ENCODE data around the gene VRK2. TPM values are rescaled to one million over a fixed set of nuclear protein-coding genes. Genes with fewer than 3 reads are reported as not detected.
"Not testable (repeated sequence)": the region's sequence is repeated elsewhere in the genome, so short reads cannot be mapped to it uniquely, and the experiment has no call there.

The VRK2 gene
- total RNA-seq, 1 donor: 22.1 TPM

DNA sequence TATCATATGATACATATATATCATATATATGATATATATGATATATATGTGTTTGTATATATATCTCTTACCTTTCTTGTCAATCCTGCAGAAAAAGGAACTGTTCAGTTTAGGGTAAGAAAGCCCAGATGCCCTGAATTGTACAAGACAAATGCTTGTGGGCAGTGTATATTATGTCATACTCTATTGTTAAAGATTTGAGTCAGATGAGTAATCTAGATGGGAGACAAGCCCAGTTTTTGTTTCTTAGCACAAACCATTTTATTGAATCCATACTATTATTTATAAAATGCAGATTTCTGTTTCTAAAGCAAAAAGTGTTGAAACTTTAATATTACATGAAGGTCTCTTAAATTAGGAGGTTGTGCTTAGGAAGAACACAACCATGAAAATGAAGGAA is 90.6 kb downstream of the VRK2 start:
- Histone ChIP-seq H3K4me2 (ENCODE audit: insufficient read depth, low read length) (no peak overlapping the region), H2AFZ (ENCODE audit: low read length) (no peak overlapping the region), H3K4me3 (ENCODE audit: insufficient read depth, low read length) (no peak overlapping the region), H3K79me2 (ENCODE audit: insufficient read depth, low read length) (no peaks in the 10 kb centered on the region), H3K9me3 (ENCODE audit: low read depth, low read length) (no peaks in the 10 kb centered on the region), H4K20me1 (ENCODE audit: insufficient read depth, low read length) (no peaks in the 10 kb centered on the region), H3K36me3 (ENCODE audit: insufficient read depth, low read length) (no peaks in the 10 kb centered on the region), H3K27me3 (ENCODE audit: insufficient read depth, low read length) (no peaks in the 10 kb centered on the region), H3K4me1 (ENCODE audit: insufficient read depth, low read length) (peaks cover 13% of the 10 kb centered on the region), H3K27ac (ENCODE audit: low read depth, low read length) (no peak overlapping the region)
- TF ChIP-seq, protein P1, sequence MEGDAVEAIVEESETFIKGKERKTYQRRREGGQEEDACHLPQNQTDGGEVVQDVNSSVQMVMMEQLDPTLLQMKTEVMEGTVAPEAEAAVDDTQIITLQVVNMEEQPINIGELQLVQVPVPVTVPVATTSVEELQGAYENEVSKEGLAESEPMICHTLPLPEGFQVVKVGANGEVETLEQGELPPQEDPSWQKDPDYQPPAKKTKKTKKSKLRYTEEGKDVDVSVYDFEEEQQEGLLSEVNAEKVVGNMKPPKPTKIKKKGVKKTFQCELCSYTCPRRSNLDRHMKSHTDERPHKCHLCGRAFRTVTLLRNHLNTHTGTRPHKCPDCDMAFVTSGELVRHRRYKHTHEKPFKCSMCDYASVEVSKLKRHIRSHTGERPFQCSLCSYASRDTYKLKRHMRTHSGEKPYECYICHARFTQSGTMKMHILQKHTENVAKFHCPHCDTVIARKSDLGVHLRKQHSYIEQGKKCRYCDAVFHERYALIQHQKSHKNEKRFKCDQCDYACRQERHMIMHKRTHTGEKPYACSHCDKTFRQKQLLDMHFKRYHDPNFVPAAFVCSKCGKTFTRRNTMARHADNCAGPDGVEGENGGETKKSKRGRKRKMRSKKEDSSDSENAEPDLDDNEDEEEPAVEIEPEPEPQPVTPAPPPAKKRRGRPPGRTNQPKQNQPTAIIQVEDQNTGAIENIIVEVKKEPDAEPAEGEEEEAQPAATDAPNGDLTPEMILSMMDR (IDR thresholded peaks at IDR 0.05; ENCODE audit: extremely low read depth, low read depth, low read length): no peak
- DNase-seq (ENCODE audit: insufficient read length, low spot score, missing footprints): peak; percentile 70

DNA sequence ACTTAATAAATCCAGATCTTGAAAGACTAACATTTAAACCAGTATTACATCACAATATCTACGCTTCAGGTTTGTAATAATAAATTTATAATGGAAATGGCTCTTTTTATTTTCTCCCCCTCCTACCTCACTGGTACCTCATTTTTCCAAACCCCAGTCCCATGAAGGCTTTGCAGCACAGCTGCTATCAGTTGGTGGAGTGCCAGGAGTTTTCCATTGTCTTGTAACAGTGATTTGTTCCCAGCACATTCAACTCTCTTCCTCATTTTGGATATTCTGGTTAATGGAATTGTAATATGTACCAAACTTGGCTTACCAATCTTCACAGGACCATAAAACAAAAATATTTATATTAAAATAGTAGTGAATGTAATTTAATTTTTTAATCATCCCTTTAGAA is 91.2 kb downstream of the VRK2 start:
- no peak overlapping the region for H3K4me3 ChIP-seq (ENCODE audit: insufficient read depth, low read length)
- H4K20me1 ChIP-seq (ENCODE audit: insufficient read depth, low read length): no peaks in the 10 kb centered on the region
- no peak overlapping the region for H3K27ac ChIP-seq (ENCODE audit: low read depth, low read length)
- no peak for DNase-seq (ENCODE audit: insufficient read length, low spot score, missing footprints)
- H3K27me3 ChIP-seq (ENCODE audit: insufficient read depth, low read length): no peaks in the 10 kb centered on the region
- H3K4me2 ChIP-seq (ENCODE audit: insufficient read depth, low read length): no peak overlapping the region
- no peaks in the 10 kb centered on the region for H3K9me3 ChIP-seq (ENCODE audit: low read depth, low read length)
- H2AFZ ChIP-seq (ENCODE audit: low read length): no peak overlapping the region
- peaks cover 13% of the 10 kb centered on the region for H3K4me1 ChIP-seq (ENCODE audit: insufficient read depth, low read length)
- H3K36me3 ChIP-seq (ENCODE audit: insufficient read depth, low read length): no peaks in the 10 kb centered on the region
- no peaks in the 10 kb centered on the region for H3K79me2 ChIP-seq (ENCODE audit: insufficient read depth, low read length)
- TF ChIP-seq, protein P1 (IDR thresholded peaks at IDR 0.05; ENCODE audit: extremely low read depth, low read depth, low read length): no peak

DNA sequence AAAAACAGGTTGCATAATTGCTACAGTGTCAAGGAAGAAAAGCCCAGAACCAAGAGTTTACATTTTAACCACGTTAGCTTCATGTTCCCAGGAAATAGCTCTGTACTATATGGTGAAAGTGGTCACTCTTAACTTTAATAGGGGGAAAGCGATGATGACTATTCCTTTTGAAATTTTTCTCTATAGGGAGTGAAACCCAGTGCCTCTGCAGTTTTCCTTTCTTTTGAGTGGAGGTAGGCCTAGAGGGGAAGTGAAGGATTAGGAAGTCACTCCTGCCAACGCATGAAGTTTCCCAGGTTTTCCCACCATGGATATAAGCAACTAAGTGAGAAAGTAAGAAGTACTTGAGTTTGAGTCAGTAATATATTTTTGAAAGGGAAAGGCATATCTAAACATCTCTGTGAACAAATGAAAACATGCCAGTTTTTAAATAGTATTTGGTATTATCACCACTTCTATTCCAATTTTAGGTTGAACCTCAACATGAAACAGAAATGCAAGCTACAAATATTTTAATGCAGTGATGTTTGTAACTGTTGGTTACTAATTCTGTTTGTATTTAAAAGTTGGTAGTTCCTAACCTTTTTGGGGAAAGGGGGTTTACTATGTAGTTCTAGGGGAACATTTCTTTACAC is 91.9 kb downstream of the VRK2 start:
- no peak for DNase-seq (ENCODE audit: insufficient read length, low spot score, missing footprints)
- H3K9me3 ChIP-seq (ENCODE audit: low read depth, low read length): no peaks in the 10 kb centered on the region
- no peak overlapping the region for H3K4me3 ChIP-seq (ENCODE audit: insufficient read depth, low read length)
- no peaks in the 10 kb centered on the region for H4K20me1 ChIP-seq (ENCODE audit: insufficient read depth, low read length)
- no peak overlapping the region for H3K4me2 ChIP-seq (ENCODE audit: insufficient read depth, low read length)
- no peak overlapping the region for H3K27ac ChIP-seq (ENCODE audit: low read depth, low read length)
- peaks cover 13% of the 10 kb centered on the region for H3K4me1 ChIP-seq (ENCODE audit: insufficient read depth, low read length)
- no peaks in the 10 kb centered on the region for H3K27me3 ChIP-seq (ENCODE audit: insufficient read depth, low read length)
- H3K36me3 ChIP-seq (ENCODE audit: insufficient read depth, low read length): no peaks in the 10 kb centered on the region
- H2AFZ ChIP-seq (ENCODE audit: low read length): no peak overlapping the region
- TF ChIP-seq, protein P1 (IDR thresholded peaks at IDR 0.05; ENCODE audit: extremely low read depth, low read depth, low read length): no peak
- H3K79me2 ChIP-seq (ENCODE audit: insufficient read depth, low read length): no peaks in the 10 kb centered on the region

DNA sequence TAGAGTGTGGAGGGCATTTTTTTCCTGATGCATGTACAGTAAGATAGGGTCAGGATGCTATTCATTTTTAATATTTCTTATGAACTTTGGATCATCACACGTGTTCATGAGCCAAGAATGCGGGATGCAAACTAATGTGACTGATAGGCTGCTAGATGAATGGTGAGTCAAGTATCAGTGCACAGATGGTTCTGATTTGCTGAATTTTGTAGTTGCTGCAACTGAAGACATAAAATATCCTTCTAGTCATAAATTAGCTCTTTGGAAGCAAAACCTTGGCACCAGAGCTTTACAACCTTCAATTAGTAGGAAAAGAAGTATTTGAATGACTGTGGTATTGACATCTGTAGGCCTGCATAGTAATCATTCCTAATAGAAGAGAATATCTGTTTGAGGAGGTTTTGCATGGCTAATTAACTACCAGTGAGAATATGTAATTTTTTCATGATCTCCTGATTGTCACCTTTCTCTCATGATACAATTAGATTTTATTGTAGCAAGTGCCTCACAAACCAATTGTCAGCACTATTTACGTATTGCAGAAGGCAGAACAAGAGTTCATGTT is 94.0 kb downstream of the VRK2 start:
- no peak overlapping the region for H3K4me2 ChIP-seq (ENCODE audit: insufficient read depth, low read length)
- no peak overlapping the region for H3K27ac ChIP-seq (ENCODE audit: low read depth, low read length)
- no peak overlapping the region for H2AFZ ChIP-seq (ENCODE audit: low read length)
- H3K79me2 ChIP-seq (ENCODE audit: insufficient read depth, low read length): no peaks in the 10 kb centered on the region
- H3K36me3 ChIP-seq (ENCODE audit: insufficient read depth, low read length): no peaks in the 10 kb centered on the region
- no peaks in the 10 kb centered on the region for H4K20me1 ChIP-seq (ENCODE audit: insufficient read depth, low read length)
- no peak overlapping the region for H3K4me3 ChIP-seq (ENCODE audit: insufficient read depth, low read length)
- H3K4me1 ChIP-seq (ENCODE audit: insufficient read depth, low read length): peaks cover 13% of the 10 kb centered on the region
- TF ChIP-seq, protein P1 (IDR thresholded peaks at IDR 0.05; ENCODE audit: extremely low read depth, low read depth, low read length): no peak
- no peaks in the 10 kb centered on the region for H3K27me3 ChIP-seq (ENCODE audit: insufficient read depth, low read length)
- no peak for DNase-seq (ENCODE audit: insufficient read length, low spot score, missing footprints)
- no peaks in the 10 kb centered on the region for H3K9me3 ChIP-seq (ENCODE audit: low read depth, low read length)

DNA sequence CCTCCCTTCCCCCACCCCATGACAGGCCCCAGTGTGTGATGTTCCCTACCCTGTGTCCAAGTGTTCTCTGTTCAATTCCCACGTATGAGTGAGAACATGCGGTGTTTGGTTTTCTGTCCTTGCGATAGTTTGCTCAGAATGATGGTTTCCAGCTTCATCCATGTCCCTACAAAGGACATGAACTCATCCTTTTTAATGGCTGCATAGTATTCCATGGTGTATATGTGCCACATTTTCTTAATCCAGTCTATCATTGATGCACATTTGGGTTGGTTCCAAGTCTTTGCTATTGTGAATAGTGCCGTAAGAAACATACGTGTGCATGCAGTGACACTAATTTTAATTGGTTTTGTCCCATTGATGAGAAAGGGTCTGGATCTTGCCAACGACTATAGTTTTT is 99.2 kb downstream of the VRK2 start:
- H3K27ac ChIP-seq (ENCODE audit: low read depth, low read length); H3K4me3 ChIP-seq (ENCODE audit: insufficient read depth, low read length); H3K79me2 ChIP-seq (ENCODE audit: insufficient read depth, low read length): not testable (repeated sequence)

More for the DNA sequence above, 99.2 kb downstream of the VRK2 start:
- H3K4me2 ChIP-seq (ENCODE audit: insufficient read depth, low read length); H4K20me1 ChIP-seq (ENCODE audit: insufficient read depth, low read length); H2AFZ ChIP-seq (ENCODE audit: low read length); H3K27me3 ChIP-seq (ENCODE audit: insufficient read depth, low read length); H3K4me1 ChIP-seq (ENCODE audit: insufficient read depth, low read length); DNase-seq (ENCODE audit: insufficient read length, low spot score, missing footprints); H3K36me3 ChIP-seq (ENCODE audit: insufficient read depth, low read length); H3K9me3 ChIP-seq (ENCODE audit: low read depth, low read length): not testable (repeated sequence)

Measured in osteoblast (primary cell).